ENCODE data around the gene RABGEF1. TPM values are rescaled to one million over a fixed set of nuclear protein-coding genes. Genes with fewer than 3 reads are reported as not detected.
"Not testable (repeated sequence)": the region's sequence is repeated elsewhere in the genome, so short reads cannot be mapped to it uniquely, and the experiment has no call there.

The RABGEF1 gene
- total RNA-seq, 1 experiment from 2014 or later: 35.2 TPM

DNA sequence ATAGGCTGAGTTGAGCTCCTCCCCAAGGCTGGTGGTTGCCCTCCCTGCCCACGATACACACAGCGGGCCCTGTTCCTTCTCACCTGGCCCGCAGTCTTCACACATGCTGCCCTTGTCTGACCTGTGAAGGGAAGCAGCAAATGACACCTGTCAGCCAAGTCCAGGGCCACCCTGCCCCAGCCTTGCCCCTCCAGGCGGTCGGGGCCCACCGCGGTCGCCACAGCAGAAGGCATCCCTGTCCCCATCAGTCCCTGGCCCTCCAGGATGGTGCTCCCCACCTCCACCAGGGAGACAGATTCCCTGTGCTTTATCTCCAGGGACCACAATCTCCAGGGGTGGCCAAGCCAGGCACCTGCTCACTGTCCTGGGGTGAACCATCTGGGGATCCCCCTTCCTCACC lies 99.3 kb downstream of the RABGEF1 start:
- Histone ChIP-seq H3K4me3 (no peak overlapping the region), H3K9me2 (ENCODE audit: insufficient read depth) (no peaks in the 10 kb centered on the region), H3F3A (ENCODE audit: insufficient read depth, low read depth) (no peaks in the 10 kb centered on the region; the same call in 1 of the 2 replicates), H3K4me2 (no peak overlapping the region), H3K27ac (no peak overlapping the region), H3K79me2 (ENCODE audit: low read depth) (no peaks in the 10 kb centered on the region), H4K20me1 (ENCODE audit: insufficient read depth) (no peaks in the 10 kb centered on the region), H3K4me1 (replicated peaks; ENCODE audit: insufficient read depth) (no peaks in the 10 kb centered on the region), H3K36me3 (ENCODE audit: low read depth) (no peaks in the 10 kb centered on the region), H3K27me3 (ENCODE audit: insufficient read depth, low read depth) (no peaks in the 10 kb centered on the region), H2AFZ (no peak overlapping the region), H3K9me3 (ENCODE audit: insufficient read depth, low read depth) (no peaks in the 10 kb centered on the region; the same call in 1 of the 2 replicates)
- DNase-seq: no peak
- CTCF ChIA-PET: no interaction called here
- TF ChIP-seq EZH2 (IDR thresholded peaks at IDR 0.05; ENCODE audit: low read depth): no peak
- POLR2A ChIA-PET (ENCODE audit: unreplicated experiment): no interaction called here
- intact Hi-C loops (cut with micrococcal nuclease; ENCODE audit: unreplicated experiment): no loop called here
- BruUV-seq (replicated peaks): no TSS peak

DNA sequence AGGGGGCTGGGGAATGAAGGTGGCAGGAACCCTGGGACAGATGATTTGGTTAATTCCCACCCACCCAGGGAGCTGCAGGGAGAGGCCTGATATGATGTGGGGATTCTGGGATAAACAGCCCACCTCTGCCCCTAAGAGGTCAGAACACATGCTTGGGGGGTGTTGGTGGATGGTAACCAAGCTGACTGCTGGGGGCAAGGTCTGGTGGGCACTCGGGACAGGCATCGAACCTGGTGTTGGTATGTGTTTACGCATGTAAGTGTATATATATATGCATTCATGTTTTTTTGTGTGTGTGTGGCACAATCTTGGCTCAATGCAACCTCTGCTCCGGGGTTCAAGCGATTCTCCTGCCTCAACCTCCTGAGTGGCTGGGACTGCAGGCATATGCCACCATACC lies 99.8 kb downstream of the RABGEF1 start:
- Histone ChIP-seq H3K79me2 (ENCODE audit: low read depth) (peaks cover 3% of the 10 kb centered on the region), H3K4me1 (replicated peaks; ENCODE audit: insufficient read depth) (no peaks in the 10 kb centered on the region), H3K9me3 (ENCODE audit: insufficient read depth, low read depth) (no peaks in the 10 kb centered on the region; the same call in 1 of the 2 replicates), H2AFZ (no peak overlapping the region), H3K9me2 (ENCODE audit: insufficient read depth) (no peaks in the 10 kb centered on the region), H3K4me3 (no peak overlapping the region), H3K27ac (no peak overlapping the region), H3K4me2 (no peak overlapping the region), H3K27me3 (ENCODE audit: insufficient read depth, low read depth) (no peaks in the 10 kb centered on the region), H3F3A (ENCODE audit: insufficient read depth, low read depth) (no peaks in the 10 kb centered on the region; the same call in 1 of the 2 replicates), H3K36me3 (ENCODE audit: low read depth) (no peaks in the 10 kb centered on the region), H4K20me1 (ENCODE audit: insufficient read depth) (no peaks in the 10 kb centered on the region)
- BruUV-seq (replicated peaks): no TSS peak
- TF ChIP-seq, protein P1, sequence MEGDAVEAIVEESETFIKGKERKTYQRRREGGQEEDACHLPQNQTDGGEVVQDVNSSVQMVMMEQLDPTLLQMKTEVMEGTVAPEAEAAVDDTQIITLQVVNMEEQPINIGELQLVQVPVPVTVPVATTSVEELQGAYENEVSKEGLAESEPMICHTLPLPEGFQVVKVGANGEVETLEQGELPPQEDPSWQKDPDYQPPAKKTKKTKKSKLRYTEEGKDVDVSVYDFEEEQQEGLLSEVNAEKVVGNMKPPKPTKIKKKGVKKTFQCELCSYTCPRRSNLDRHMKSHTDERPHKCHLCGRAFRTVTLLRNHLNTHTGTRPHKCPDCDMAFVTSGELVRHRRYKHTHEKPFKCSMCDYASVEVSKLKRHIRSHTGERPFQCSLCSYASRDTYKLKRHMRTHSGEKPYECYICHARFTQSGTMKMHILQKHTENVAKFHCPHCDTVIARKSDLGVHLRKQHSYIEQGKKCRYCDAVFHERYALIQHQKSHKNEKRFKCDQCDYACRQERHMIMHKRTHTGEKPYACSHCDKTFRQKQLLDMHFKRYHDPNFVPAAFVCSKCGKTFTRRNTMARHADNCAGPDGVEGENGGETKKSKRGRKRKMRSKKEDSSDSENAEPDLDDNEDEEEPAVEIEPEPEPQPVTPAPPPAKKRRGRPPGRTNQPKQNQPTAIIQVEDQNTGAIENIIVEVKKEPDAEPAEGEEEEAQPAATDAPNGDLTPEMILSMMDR (conservative IDR thresholded peaks at IDR 0.05): no peak
- TF ChIP-seq EZH2 (IDR thresholded peaks at IDR 0.05; ENCODE audit: low read depth): no peak
- ChIA-PET CTCF (no interaction called here), POLR2A (ENCODE audit: unreplicated experiment) (no interaction called here)
- intact Hi-C loops (cut with micrococcal nuclease; ENCODE audit: unreplicated experiment): no loop called here
- no peak for DNase-seq

DNA sequence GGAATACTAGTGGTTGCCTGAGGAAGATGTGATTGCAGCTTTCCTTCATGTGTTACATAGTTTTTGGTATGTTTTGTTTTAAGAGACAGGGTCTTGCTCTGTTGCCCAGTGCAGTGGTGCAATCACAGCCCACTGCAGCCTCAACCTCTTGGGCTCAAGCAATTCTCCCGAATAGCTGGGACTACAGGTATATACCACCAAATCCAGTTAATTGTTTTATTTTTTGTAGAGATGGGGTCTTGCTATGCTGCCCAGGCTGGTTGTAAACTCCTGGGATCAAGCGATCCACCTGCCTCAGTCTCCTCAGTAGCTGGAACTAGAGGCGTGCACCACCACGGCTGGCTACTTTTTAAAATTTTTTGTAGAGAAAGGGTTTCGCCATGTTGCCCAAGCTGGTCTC lies 101.4 kb downstream of the RABGEF1 start:
- Histone ChIP-seq H3K79me2 (ENCODE audit: low read depth) (peaks cover 12% of the 10 kb centered on the region), H3K27me3 (ENCODE audit: insufficient read depth, low read depth) (no peaks in the 10 kb centered on the region), H3K4me3 (no peak overlapping the region), H3K4me2 (no peak overlapping the region), H2AFZ (no peak overlapping the region), H3K9me2 (ENCODE audit: insufficient read depth) (no peaks in the 10 kb centered on the region), H4K20me1 (ENCODE audit: insufficient read depth) (no peaks in the 10 kb centered on the region), H3K9me3 (ENCODE audit: insufficient read depth, low read depth) (no peaks in the 10 kb centered on the region; the same call in 1 of the 2 replicates), H3K27ac (no peak overlapping the region), H3K4me1 (replicated peaks; ENCODE audit: insufficient read depth) (peaks cover 8% of the 10 kb centered on the region), H3K36me3 (ENCODE audit: low read depth) (no peaks in the 10 kb centered on the region), H3F3A (ENCODE audit: insufficient read depth, low read depth) (no peaks in the 10 kb centered on the region; the same call in 1 of the 2 replicates)
- POLR2A ChIA-PET (ENCODE audit: unreplicated experiment): no interaction called here
- BruUV-seq (replicated peaks): no TSS peak
- no peak for DNase-seq
- CTCF ChIA-PET: no interaction called here
- no peak for TF ChIP-seq EZH2 (IDR thresholded peaks at IDR 0.05; ENCODE audit: low read depth)
- TF ChIP-seq, protein P1 (conservative IDR thresholded peaks at IDR 0.05): no peak
- intact Hi-C loops (cut with micrococcal nuclease; ENCODE audit: unreplicated experiment): no loop called here

DNA sequence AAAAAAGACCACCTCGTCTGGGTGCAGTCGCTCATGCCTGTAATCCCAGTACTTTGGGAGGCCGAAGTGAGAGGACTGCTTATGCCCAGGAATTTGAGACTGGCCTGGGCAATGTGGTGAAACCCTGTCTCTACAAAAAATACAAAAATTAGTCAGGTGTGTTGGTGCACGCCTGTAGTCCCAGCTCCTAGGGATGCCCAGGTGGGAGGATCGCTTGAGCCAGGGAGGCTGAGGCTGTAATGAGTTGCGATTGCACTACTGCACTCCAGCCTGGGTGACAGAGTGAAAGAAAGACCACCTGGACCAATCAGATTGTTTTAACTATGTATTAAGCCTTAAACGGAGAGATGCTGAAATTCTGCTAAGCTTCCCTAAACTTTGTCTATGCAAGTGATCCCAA lies 103.0 kb downstream of the RABGEF1 start:
- H3K27me3 ChIP-seq (ENCODE audit: insufficient read depth, low read depth); BruUV-seq (replicated peaks); H3K9me2 ChIP-seq (ENCODE audit: insufficient read depth); H3K9me3 ChIP-seq (ENCODE audit: insufficient read depth, low read depth); CTCF ChIA-PET; H4K20me1 ChIP-seq (ENCODE audit: insufficient read depth); POLR2A ChIA-PET (ENCODE audit: unreplicated experiment); intact Hi-C loops (cut with micrococcal nuclease; ENCODE audit: unreplicated experiment); DNase-seq; H3K27ac ChIP-seq; H3K36me3 ChIP-seq (ENCODE audit: low read depth); H3F3A ChIP-seq (ENCODE audit: insufficient read depth, low read depth): not testable (repeated sequence)
- Histone ChIP-seq H2AFZ (peak overlapping the region; percentile 96; the same call in 1 of the 2 replicates), H3K79me2 (ENCODE audit: low read depth) (peaks cover 12% of the 10 kb centered on the region), H3K4me3 (peak overlapping the region; percentile 84; the same call in 1 of the 2 replicates), H3K4me2 (peak overlapping the region; percentile 92), H3K4me1 (replicated peaks; ENCODE audit: insufficient read depth) (peaks cover 13% of the 10 kb centered on the region)

All from PC-9 (cell line).